ENCODE data around the gene CHAF1B. TPM values are rescaled to one million over a fixed set of nuclear protein-coding genes. Genes with fewer than 3 reads are reported as not detected.

Gene CHAF1B
- total and polyA plus RNA-seq, 10 of the 15 experiments (the other 5 are each of a cell fraction or from before 2014, with no cell fraction given) = 5.9 to 31.5 (median 17.3) TPM

- Histone ChIP-seq H3K4me1 (ENCODE audit: control insufficient read depth, insufficient read depth, low read length) (no peaks in the 10 kb centered on the region), H3K27ac (ENCODE audit: control insufficient read depth, insufficient read depth) (no peak overlapping the region), H3K4me2 (ENCODE audit: control insufficient read depth, insufficient read depth) (no peak overlapping the region), H3K79me2 (ENCODE audit: control insufficient read depth, insufficient read depth, low read length) (no peaks in the 10 kb centered on the region), H3K27me3 (replicated peaks in 1 of 2; ENCODE audit: control insufficient read depth in 2 of 2, insufficient read depth in 2 of 2, low read length in 1 of 2) (no peaks in the 10 kb centered on the region), H3K4me3 (no peak overlapping the region), H3K9ac (ENCODE audit: control insufficient read depth, insufficient read depth, low read length) (no peak overlapping the region), H4K20me1 (ENCODE audit: control insufficient read depth, insufficient read depth) (no peaks in the 10 kb centered on the region), H3K9me3 (replicated peaks; ENCODE audit: control insufficient read depth, insufficient read depth, low read length) (no peaks in the 10 kb centered on the region), H2AFZ (ENCODE audit: control insufficient read depth, low read depth, low read length) (no peak overlapping the region), H3K36me3 (ENCODE audit: control insufficient read depth in 2 of 2, insufficient read depth in 2 of 2, low read length in 1 of 2) (peaks cover 5 to 6% of the 10 kb centered on the region in 2 experiments; a peak in 3 of 4 replicates)
- intact Hi-C loops (cut with micrococcal nuclease; ENCODE audit: unreplicated experiment) (no loop called here), in situ Hi-C loops (cut with MboI) (no loop called here)
- POLR2A ChIA-PET = no interaction called here
- RAD21 ChIA-PET (ENCODE audit: unreplicated experiment) = no interaction called here
- ATAC-seq = no peak
- 98% methylated on average over 8 of the region's 8 CpGs for WGBS (ENCODE audit: insufficient coverage, insufficient replicate concordance, low lambda C conversion rate, missing lambda C conversion rate)
- BruUV-seq (replicated peaks) = no TSS peak
- SMC1A ChIA-PET (ENCODE audit: uncharacterized antibody, unreplicated experiment) = no interaction called here
- no peak for DNase-seq (ENCODE audit: low read depth, low spot score)
- no peak for FAIRE-seq
- CTCF ChIA-PET = no interaction called here
- TF ChIP-seq NFYA (IDR thresholded peaks at IDR 0.05; ENCODE audit: borderline replicate concordance, low read depth, low read length) = no peak
- no peak for TF ChIP-seq E4F1 (IDR thresholded peaks at IDR 0.05; ENCODE audit: borderline replicate concordance, partially characterized antibody)
- no peak for TF ChIP-seq LARP7 (IDR thresholded peaks at IDR 0.05)
- TF ChIP-seq ZNF687 (IDR thresholded peaks at IDR 0.05) = no peak
- TF ChIP-seq BHLHE40 (IDR thresholded peaks at IDR 0.05; ENCODE audit: borderline replicate concordance in 1 of 2, low read depth in 2 of 2, low read length in 1 of 2) = no peak
- TF ChIP-seq PKNOX1 (IDR thresholded peaks at IDR 0.05) = no peak
- TF ChIP-seq SIN3A (IDR thresholded peaks at IDR 0.05; ENCODE audit: low read depth, low read length) = no peak
- no peak for TF ChIP-seq CEBPZ (IDR thresholded peaks at IDR 0.05; ENCODE audit: low read depth, low read length)
- no peak for TF ChIP-seq TAF1 (IDR thresholded peaks at IDR 0.05; ENCODE audit: borderline replicate concordance, low read depth, low read length)
- no peak for TF ChIP-seq TARDBP (IDR thresholded peaks at IDR 0.05; ENCODE audit: borderline replicate concordance)
- TF ChIP-seq NR2C2 (IDR thresholded peaks at IDR 0.05; ENCODE audit: borderline replicate concordance, control insufficient read depth, insufficient read length, low read depth) = no peak
- no peak for TF ChIP-seq IKZF2 (IDR thresholded peaks at IDR 0.05)
- no peak for TF ChIP-seq WRNIP1 (IDR thresholded peaks at IDR 0.05; ENCODE audit: borderline replicate concordance, low read depth, low read length)
- no peak for TF ChIP-seq TCF7 (IDR thresholded peaks at IDR 0.05; ENCODE audit: borderline replicate concordance)
- TF ChIP-seq ATF7 (IDR thresholded peaks at IDR 0.05; ENCODE audit: low read depth) = no peak
Observed at GRCh38 chr21:36400719-36401118, 15.5 kb downstream of the CHAF1B start.

Measured in GM12878 (cell line).